ENCODE measurements around the gene DPP10. TPM values are rescaled to one million over a fixed set of nuclear protein-coding genes. Genes with fewer than 3 reads are reported as not detected.

DPP10 gene
- total RNA-seq, 1 experiment from 2014 or later = not detected

DNA sequence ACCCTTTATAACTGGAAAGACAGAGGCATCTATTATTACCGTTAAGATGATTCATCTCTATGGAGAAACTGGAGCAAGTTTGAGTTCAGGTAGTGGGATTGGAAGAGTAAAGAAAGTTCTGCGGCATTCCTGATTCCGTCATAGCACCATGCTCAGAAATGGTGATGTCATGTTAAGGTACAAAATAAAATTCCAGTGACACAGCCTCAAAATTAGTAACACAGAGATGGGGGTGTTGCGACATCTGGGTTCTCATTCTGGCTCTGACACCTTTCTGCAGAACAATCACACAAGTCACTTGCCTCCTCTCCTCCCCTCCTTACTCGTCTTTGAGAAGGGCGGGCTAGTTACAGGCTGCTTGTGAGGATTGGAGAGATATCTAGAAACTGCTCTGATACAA is 105.7 kb downstream of the DPP10 start:
- in situ Hi-C loops (cut with HindIII; ENCODE audit: low pct_unique_long_range_greater_than_20kb, low sequenced_read_pairs) (no loop called here), intact Hi-C loops (cut with micrococcal nuclease; ENCODE audit: unreplicated experiment) (no loop called here)
- TF ChIP-seq, protein P1, sequence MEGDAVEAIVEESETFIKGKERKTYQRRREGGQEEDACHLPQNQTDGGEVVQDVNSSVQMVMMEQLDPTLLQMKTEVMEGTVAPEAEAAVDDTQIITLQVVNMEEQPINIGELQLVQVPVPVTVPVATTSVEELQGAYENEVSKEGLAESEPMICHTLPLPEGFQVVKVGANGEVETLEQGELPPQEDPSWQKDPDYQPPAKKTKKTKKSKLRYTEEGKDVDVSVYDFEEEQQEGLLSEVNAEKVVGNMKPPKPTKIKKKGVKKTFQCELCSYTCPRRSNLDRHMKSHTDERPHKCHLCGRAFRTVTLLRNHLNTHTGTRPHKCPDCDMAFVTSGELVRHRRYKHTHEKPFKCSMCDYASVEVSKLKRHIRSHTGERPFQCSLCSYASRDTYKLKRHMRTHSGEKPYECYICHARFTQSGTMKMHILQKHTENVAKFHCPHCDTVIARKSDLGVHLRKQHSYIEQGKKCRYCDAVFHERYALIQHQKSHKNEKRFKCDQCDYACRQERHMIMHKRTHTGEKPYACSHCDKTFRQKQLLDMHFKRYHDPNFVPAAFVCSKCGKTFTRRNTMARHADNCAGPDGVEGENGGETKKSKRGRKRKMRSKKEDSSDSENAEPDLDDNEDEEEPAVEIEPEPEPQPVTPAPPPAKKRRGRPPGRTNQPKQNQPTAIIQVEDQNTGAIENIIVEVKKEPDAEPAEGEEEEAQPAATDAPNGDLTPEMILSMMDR (IDR thresholded peaks at IDR 0.05) = no peak
- TF ChIP-seq SIN3A (IDR thresholded peaks at IDR 0.05; ENCODE audit: borderline replicate concordance, insufficient read depth, low read depth, low read length) = no peak
- TF ChIP-seq, protein P2, sequence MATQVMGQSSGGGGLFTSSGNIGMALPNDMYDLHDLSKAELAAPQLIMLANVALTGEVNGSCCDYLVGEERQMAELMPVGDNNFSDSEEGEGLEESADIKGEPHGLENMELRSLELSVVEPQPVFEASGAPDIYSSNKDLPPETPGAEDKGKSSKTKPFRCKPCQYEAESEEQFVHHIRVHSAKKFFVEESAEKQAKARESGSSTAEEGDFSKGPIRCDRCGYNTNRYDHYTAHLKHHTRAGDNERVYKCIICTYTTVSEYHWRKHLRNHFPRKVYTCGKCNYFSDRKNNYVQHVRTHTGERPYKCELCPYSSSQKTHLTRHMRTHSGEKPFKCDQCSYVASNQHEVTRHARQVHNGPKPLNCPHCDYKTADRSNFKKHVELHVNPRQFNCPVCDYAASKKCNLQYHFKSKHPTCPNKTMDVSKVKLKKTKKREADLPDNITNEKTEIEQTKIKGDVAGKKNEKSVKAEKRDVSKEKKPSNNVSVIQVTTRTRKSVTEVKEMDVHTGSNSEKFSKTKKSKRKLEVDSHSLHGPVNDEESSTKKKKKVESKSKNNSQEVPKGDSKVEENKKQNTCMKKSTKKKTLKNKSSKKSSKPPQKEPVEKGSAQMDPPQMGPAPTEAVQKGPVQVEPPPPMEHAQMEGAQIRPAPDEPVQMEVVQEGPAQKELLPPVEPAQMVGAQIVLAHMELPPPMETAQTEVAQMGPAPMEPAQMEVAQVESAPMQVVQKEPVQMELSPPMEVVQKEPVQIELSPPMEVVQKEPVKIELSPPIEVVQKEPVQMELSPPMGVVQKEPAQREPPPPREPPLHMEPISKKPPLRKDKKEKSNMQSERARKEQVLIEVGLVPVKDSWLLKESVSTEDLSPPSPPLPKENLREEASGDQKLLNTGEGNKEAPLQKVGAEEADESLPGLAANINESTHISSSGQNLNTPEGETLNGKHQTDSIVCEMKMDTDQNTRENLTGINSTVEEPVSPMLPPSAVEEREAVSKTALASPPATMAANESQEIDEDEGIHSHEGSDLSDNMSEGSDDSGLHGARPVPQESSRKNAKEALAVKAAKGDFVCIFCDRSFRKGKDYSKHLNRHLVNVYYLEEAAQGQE (IDR thresholded peaks at IDR 0.05; ENCODE audit: insufficient read depth in 1 of 2, low read depth in 2 of 2, low read length in 1 of 2) = no peak
- TF ChIP-seq TCF7L2 (IDR thresholded peaks at IDR 0.05; ENCODE audit: low read depth, low read length) = no peak
- no peak for TF ChIP-seq POLR2AphosphoS5 (IDR thresholded peaks at IDR 0.05; ENCODE audit: low read depth, low read length)
- H3K27me3 ChIP-seq (ENCODE audit: control insufficient read depth, insufficient read depth, low read length) = no peaks in the 10 kb centered on the region
- no peak for DNase-seq (ENCODE audit: low read depth, low spot score)
- no peaks in the 10 kb centered on the region for H3K9me3 ChIP-seq (ENCODE audit: control insufficient read depth, insufficient read depth, low read depth, low read length)
- H3K27ac ChIP-seq (ENCODE audit: low read length) = no peak overlapping the region
- BruUV-seq (replicated peaks) = no TSS peak
- ATAC-seq = no peak
- CTCF ChIA-PET = no interaction called here
- no peak overlapping the region for H3K4me3 ChIP-seq (ENCODE audit: low read depth in 2 of 2, low read length in 2 of 2)
- POLR2A ChIA-PET = no interaction called here
- no peaks in the 10 kb centered on the region for H3K36me3 ChIP-seq (ENCODE audit: control insufficient read depth, insufficient read depth, low read length)
- no peaks in the 10 kb centered on the region for H3K4me1 ChIP-seq (ENCODE audit: control insufficient read depth, insufficient read depth, low read length)

DNA sequence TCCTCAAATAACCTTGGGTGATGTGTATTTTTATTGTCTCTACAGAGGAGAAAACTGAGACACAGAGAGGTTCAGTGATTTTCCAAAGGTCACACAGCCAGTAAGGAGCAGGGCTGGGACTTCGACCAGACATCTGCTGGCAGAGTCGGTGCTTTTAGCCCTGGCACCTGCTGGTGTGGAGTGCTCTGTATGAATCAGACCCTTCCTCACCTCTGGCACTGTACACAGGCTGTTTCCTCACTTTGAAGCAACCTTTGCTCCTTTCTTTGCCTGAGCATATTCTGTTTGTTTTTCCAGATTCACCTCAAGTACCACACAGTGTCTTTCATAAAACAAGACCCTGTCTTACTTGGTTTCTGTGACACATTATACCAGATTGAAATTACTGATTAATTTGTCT is 107.9 kb downstream of the DPP10 start:
- ATAC-seq = no peak
- in situ Hi-C loops (cut with HindIII; ENCODE audit: low pct_unique_long_range_greater_than_20kb, low sequenced_read_pairs) (no loop called here), intact Hi-C loops (cut with micrococcal nuclease; ENCODE audit: unreplicated experiment) (loop anchor here (2.0 kb wide), 1 partner anchor 574 kb away; no protein-coding TSS in a partner anchor)
- Histone ChIP-seq H3K36me3 (ENCODE audit: control insufficient read depth, insufficient read depth, low read length) (no peaks in the 10 kb centered on the region), H3K27ac (ENCODE audit: low read length) (no peak overlapping the region), H3K4me3 (ENCODE audit: low read depth in 2 of 2, low read length in 2 of 2) (no peak overlapping the region), H3K27me3 (ENCODE audit: control insufficient read depth, insufficient read depth, low read length) (no peaks in the 10 kb centered on the region), H3K9me3 (ENCODE audit: control insufficient read depth, insufficient read depth, low read depth, low read length) (no peaks in the 10 kb centered on the region), H3K4me1 (ENCODE audit: control insufficient read depth, insufficient read depth, low read length) (no peaks in the 10 kb centered on the region)
- ChIA-PET CTCF (interaction anchor here (1.4 kb wide), 2 partner anchors 573 to 585 kb away, joined by 4 to 12 read pairs; no protein-coding TSS in a partner anchor), POLR2A (no interaction called here)
- TF ChIP-seq, protein P2 (IDR thresholded peaks at IDR 0.05; ENCODE audit: insufficient read depth in 1 of 2, low read depth in 2 of 2, low read length in 1 of 2) = no peak
- no peak for TF ChIP-seq POLR2AphosphoS5 (IDR thresholded peaks at IDR 0.05; ENCODE audit: low read depth, low read length)
- TF ChIP-seq, protein P1 (IDR thresholded peaks at IDR 0.05) = no peak
- TF ChIP-seq SIN3A (IDR thresholded peaks at IDR 0.05; ENCODE audit: borderline replicate concordance, insufficient read depth, low read depth, low read length) = no peak
- TF ChIP-seq TCF7L2 (IDR thresholded peaks at IDR 0.05; ENCODE audit: low read depth, low read length) = no peak
- no TSS peak for BruUV-seq (replicated peaks)
- DNase-seq (ENCODE audit: low read depth, low spot score) = no peak
